GM12892 (cell line): ENCODE data around the gene GCC2.
"Not testable (repeated sequence)": the region's sequence is repeated elsewhere in the genome, so short reads cannot be mapped to it uniquely, and the experiment has no call there.

Experiments
- DNase-seq: peaks from one replicate; pipeline ENCODE4 v3.0.0; 2011; ENCODE audit not compliant: insufficient read length
- FAIRE-seq: peaks from 2 replicates; lab custom pipeline; 2011; peaks lifted over from hg19 to GRCh38; lab: Jason Lieb, UNC
- POLR2A ChIP-seq: IDR thresholded peaks from 2 replicates; pipeline ENCODE4 v1.6.1; 2011; ENCODE audit warnings: low read depth, low read length, control low read depth
- POLR2AphosphoS5 ChIP-seq: IDR thresholded peaks from 2 replicates; pipeline ENCODE4 v1.6.1; 2011; ENCODE audit warnings: low read depth, low read length, control low read depth
- TAF1 ChIP-seq: IDR thresholded peaks from 2 replicates; pipeline ENCODE4 v1.6.1; 2011; ENCODE audit warnings: low read depth, mild to moderate bottlenecking, control low read depth, low read length, borderline replicate concordance

GCC2 gene

GRCh38 chr2:108485253-108485652, 36.2 kb downstream of the GCC2 start:
- FAIRE-seq (no peak), DNase-seq (no peak)
- no peak for TF ChIP-seq POLR2A
- TF ChIP-seq TAF1, result no peak
- no peak for TF ChIP-seq POLR2AphosphoS5

GRCh38 chr2:108490506-108491122, 41.6 kb downstream of the GCC2 start:
- TF ChIP-seq POLR2AphosphoS5, result no peak
- TF ChIP-seq TAF1, result no peak
- no peak for TF ChIP-seq POLR2A
- FAIRE-seq (no peak), DNase-seq (no peak)

- DNase-seq, result no peak
- TF ChIP-seq POLR2AphosphoS5 (no peak), TAF1 (no peak), POLR2A (no peak)
- no peak for FAIRE-seq
Observed at GRCh38 chr2:108491848-108492247, 42.8 kb downstream of the GCC2 start.

DNA sequence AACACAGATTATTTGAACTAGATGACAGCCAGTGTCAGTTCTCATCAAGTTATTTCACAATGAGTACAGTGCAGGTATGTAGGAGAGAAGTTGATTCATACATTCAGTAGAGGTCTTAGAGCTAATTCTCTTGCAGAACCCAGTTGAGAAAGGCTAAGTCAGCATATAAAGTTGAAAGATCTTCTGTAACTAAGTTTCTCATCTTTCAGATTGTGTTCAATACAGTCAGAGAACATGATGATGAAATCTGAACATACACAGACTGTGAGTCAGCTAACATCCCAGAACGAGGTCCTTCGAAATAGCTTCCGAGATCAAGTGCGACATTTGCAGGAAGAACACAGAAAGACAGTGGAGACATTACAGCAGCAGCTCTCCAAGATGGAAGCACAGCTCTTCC, 43.4 kb downstream of the GCC2 start:
- TF ChIP-seq POLR2AphosphoS5 (no peak), POLR2A (no peak), TAF1 (no peak)
- FAIRE-seq, result no peak

GRCh38 chr2:108496167-108496566, 47.2 kb downstream of the GCC2 start:
- FAIRE-seq, DNase-seq: not testable (repeated sequence)

More for the DNA sequence above, 43.4 kb downstream of the GCC2 start:
- no peak for DNase-seq

DNA sequence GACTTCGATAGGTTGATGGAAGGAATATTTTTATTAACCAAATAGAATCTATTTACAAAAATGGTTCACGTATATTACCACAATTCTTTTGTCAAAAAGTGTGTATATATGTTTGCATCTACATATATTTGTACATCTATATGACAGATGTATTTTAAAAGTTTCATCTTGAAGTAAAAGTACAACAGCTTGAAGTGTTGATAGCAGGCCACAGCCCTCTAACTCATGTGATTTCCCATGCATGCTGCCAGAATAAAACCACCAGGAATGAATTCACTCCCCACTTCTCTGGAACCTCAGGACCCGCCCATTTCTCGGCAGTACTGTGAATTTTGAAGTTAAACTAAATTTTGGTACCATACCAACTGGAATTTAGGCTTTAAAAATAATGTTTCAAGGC, 58.6 kb downstream of the GCC2 start:
- DNase-seq, FAIRE-seq: not testable (repeated sequence)

DNA sequence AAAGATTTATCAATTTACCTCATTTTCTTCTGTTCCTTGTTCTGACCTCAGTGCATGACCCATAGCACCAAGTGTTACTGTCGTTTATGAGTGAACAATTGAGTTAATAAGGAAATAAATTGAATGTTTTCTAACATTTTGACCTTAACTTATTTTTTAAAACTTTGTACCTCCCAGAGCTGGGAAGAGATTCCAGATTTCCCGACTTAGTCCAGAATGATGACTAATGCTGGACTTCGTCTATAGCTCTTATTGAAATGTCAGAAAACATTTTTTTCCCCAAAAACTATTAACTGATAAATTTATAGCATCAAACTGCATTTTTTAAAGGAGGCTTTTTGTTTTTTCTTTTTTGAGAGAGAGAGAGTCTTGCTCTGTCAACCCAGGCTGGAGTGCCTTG, 63.4 kb downstream of the GCC2 start:
- not testable (repeated sequence) for DNase-seq, FAIRE-seq

GRCh38 chr2:108514478-108514877, 65.5 kb downstream of the GCC2 start:
- not testable (repeated sequence) for DNase-seq, FAIRE-seq

GRCh38 chr2:108524688-108525087, 75.7 kb downstream of the GCC2 start:
- not testable (repeated sequence) for DNase-seq, FAIRE-seq

GRCh38 chr2:108525258-108525657, 76.3 kb downstream of the GCC2 start:
- not testable (repeated sequence) for DNase-seq, FAIRE-seq

GRCh38 chr2:108531674-108532055, 82.7 kb downstream of the GCC2 start:
- FAIRE-seq (no peak), DNase-seq (no peak)
- TF ChIP-seq POLR2A, result no peak
- TF ChIP-seq TAF1, result no peak
- TF ChIP-seq POLR2AphosphoS5, result no peak

DNA sequence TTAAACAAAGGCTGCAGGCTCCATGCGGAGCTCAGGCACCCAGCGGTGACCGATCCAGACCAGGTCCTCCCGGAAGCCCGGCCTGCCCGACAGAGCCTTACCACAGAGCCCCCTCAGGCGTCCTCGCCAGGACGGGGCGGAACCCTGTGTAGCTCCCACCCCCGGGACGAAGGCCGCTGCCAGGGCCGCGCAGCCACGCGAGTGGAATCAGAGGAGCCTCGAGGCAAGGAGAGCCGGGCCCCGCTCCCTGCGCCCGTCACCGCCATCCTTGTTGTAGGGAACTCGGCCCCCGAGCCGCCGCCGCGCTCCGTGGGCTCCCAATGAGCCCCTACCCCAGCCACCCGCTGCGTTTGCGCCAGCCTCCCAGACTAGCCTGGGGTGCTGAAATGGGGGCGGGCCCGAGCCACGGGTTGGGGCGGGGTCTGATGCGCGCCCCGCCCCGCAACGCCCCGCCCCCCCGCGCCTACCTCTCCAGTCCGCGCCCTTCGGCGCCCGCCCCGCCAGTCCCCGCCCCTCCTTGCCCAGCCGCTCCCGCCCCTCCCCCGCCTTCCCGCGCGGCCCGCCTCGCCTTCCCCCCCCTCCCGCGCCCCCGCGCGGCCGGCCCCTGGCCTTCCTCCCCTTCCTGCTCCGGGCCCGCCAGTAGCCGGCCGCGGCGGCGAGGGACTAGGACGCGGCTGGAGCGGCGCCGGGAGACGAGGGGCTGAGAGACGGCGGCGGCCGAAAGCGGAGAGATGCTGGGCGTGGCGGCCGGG, 85.0 kb downstream of the GCC2 start, which contains the start of gene LIMS1:
TSS of gene LIMS1 (plus strand) at position 639 of the 752 bp plus-strand sequence. CDS start at position 732, 93 bp downstream.
- DNase-seq, result peak; percentile 80
- FAIRE-seq, result peak; percentile 93
- TF ChIP-seq POLR2A, result peak; percentile 81
- TF ChIP-seq POLR2AphosphoS5, result peak; percentile 73
- TF ChIP-seq TAF1, result peak; percentile 47; the same call in 1 of the 2 replicates
